ENCODE data around the gene TNFAIP8L1. TPM values are rescaled to one million over a fixed set of nuclear protein-coding genes. Genes with fewer than 3 reads are reported as not detected.

TNFAIP8L1 gene
- total RNA-seq, 1 donor from 2014 or later, result 3.7 TPM

DNA sequence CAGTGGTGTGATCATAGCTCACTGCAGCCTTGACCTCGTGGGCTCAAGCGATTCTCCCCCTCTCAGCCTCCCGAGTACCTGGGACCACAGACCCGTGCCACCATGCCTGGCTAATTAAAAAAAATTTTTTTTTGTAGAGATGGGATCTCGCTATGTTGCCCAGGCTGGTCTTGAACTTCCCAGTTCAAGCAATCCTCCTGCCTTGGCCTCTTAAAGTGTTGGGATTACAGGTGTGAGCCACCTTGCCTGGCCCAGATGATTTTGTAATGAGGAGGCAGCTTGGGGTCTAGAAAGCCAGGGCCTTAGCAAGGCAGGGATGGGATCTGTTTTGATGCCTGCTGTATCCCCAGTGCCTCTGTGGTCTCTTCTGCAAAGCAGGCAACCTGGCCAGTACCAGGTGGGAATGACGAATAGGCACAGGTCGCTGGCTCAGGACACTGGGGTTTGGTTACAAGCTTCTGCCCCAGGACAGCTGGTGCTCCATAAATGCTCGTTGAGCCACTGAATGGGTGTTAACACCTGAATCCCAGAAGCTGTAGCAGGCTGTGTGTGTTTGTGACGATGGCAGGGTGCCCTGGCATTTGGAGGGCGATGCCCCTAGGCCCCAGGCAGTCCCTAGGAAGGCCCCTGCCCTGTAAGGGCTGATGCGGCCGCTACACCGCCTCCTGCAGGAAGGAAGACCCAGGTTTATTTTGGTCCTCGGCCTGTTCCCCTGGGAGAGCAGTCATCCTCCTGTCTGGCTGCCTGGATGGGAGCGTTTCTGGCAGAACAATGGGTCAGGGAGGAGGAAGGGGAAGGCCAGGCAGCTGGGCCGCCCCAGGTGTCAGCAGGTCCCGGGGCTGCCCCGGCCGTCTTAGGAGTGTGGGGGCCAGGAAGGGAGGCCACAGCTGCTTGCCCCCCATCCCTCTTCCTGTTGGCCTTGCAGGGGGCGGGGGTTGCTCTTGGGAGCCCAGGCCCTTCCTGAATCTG is 8.6 kb downstream of the TNFAIP8L1 start:
- no peak for DNase-seq (ENCODE audit: low read depth)

DNA sequence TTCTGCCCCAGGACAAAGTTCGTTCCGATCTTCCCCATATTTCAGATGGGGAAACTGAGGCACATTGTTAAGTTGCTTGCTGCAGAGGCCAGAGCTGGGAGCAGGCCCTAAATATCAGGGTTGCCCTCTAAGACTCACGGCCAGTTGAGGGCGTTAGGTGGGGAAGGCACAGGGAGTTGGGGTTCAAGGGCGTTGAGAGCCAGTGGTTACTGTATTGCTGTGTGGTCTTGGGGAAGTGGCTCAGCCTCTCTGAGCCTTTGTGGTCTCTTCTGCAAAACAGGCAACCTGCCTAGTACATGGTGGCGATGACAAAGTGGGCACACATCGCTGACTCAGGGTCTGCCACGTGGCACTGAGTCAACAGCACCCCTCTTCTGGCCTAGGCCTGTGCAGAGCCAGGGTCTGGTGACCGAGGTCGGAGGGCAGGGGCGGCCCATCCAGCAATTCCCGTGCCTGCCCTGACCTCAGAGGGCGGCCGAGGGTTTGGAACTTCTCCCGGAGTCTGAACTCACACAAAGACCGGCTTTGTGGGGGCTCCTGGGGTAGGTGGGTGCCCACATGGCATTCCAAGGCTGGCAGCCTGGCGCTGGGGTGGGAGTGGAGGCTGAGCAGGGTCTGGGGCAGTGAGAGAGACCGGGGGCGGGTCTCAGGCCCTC is 10.2 kb downstream of the TNFAIP8L1 start:
- no peak for DNase-seq (ENCODE audit: low read depth)

DNA sequence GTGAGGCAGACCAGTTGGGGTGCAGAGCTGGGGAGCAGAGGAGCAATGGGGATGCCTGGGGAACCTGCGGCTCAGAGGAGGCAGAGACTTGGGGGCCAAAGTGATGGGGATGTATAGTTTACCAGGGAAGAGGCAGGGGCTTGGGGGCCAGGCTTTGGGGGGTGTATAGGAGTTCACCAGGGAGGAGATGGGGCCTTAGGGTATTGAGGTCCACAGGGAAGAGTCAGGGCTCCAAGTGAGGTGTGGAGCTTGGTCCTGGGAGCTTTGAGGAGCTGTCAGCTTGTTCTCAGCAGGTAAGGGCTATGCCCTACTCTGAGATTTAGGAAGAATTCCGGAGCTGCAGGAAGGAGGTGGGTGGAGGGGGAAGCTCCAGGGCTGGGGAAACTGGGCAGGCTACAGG is 10.8 kb downstream of the TNFAIP8L1 start:
- no peak for DNase-seq (ENCODE audit: low read depth)

DNA sequence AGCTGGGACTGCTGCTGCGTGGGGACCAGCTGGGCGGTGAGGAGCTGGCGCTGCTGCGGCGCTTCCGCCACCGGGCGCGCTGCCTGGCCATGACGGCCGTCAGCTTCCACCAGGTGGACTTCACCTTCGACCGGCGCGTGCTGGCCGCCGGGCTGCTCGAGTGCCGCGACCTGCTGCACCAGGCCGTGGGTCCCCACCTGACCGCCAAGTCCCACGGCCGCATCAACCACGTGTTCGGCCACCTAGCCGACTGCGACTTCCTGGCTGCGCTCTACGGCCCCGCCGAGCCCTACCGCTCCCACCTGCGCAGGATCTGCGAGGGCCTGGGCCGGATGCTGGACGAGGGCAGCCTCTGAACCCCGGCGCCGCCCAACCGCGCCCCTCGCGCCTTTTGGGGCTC is 12.8 kb downstream of the TNFAIP8L1 start:
- DNase-seq (ENCODE audit: low read depth), result no peak

DNA sequence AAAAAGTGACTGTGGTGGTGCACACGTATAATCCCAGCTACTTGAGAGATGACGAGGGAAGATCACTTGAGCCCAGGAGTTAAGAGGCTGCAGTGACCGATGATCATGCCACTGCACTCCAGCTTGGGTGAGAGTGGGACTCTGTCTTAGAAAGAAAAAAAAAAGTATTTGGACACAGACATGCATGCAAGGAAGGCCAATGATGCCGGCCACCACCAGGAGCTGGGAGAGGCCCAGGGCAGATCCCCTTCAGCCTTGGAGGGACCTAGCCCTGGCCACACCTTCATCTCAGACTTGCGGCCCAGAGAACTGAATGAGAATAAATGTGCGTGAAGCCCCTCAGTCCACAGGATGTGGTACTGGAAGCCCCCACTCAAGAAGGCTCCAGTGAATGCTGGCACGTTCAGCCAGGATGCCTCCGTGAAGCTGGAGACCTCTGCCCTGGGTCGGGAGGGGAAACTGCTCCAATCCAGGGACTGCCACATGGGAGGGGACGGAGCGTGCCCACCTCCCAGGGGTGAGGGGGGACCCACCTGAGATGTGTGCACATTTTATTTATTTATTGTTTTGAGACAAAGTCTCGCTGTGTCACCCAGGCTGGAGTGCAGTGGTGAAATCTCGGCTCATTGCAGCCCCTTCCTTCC is 14.6 kb downstream of the TNFAIP8L1 start:
- DNase-seq (ENCODE audit: low read depth), result no peak

DNA sequence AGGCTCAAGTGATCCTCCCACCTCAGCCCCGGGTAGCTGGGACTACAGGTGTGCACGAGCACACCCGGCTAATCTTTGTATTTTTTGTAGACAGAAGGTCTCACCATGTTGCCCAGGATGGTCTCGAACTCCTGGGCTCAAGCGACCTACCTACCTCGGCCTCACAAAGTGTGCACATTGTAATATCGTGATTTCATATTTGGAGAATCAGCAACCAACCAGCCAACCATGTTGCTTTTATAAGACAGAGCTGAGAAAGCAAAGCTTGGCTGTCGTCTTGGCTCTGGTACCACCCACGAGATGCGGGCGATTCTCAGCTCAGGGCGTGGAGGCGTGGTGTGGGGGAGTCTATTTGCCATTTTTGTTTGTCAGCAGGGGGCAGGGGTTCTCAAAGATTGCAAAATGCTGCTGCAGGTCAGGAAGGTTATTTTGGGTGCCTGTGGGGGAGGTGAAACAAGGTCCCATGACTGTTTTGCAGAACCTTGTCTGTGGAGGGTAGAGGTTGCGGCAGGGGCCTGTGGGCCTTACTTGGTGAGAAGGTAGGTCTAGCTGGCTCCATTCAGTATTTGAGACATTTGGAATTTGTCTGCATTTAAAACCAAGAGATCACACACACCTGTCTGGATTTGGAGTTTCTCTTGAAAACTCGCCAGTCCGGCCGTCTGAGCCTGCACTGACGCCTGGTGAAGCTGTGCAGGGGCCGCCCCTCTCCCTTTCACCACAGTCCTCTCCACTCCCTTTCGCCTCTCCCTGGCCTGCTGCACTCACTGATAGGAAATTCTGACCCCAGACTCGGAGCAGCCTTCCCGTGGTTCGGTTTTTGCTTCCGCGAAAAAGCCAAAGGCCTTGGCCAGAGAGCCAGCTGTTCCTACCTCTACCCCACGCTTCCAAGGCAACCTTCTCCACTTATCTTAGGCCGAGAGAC is 15.4 kb downstream of the TNFAIP8L1 start:
- DNase-seq (ENCODE audit: low read depth), result no peak

DNA sequence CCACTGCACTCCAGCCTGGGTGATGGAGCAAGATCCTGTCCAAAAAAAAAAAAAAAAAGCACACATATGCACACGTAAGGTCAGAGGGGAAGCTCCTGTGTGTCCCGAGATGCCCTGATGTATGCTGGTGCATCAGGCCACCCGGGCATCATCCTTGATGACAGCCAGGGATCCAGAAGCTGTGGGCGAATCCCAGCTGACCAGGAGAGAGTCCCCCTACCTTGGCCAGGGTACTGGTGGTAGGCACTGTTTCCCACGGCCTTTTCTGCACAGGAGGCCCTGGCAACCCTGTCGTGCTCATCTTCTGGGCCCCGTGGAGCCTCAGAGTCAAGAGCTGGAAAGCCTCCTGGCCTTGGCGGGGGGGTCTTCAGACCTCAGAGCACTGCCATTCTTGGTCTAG is 16.8 kb downstream of the TNFAIP8L1 start:
- no peak for DNase-seq (ENCODE audit: low read depth)

DNA sequence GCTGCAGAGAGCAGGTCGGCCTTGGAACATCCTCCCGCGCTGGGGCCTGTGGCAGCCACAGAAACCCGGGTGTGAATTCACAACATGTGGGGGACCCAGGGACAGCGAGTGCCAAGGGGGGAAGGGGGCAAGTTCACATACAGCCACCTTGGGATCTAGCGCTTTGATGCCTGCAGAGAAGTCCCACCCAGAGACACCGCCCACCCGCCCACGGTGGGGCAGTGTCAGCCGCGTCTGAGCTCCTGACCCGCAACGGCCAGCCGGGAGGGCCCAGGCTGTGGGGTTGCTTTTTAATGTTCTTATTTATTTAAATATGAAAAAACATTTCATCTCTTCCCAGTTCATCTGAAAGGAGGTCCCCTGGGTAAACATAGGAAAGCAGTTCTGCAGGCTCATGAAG is 17.9 kb downstream of the TNFAIP8L1 start:
- no peak for DNase-seq (ENCODE audit: low read depth)

DNA sequence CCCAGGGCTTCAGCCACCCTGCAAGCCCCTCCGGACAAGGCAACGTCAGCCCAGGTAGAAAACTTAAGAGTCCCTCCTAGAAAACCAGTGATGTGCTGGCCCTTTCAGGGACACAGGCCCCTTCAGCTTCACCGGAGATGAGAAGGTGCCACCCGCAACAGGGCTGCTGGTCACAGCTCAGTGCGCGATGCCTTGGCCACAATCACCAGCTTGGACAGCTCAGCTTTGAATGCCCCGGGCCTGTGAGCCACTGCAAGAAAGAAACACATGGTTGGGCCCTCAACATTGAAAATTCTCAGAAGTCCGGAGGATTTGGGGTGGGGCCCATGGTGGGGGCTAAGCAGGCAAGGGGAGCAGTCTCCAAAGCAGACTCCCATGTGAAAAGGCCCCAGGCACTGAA is 18.5 kb downstream of the TNFAIP8L1 start:
- DNase-seq (ENCODE audit: low read depth), result no peak

DNA sequence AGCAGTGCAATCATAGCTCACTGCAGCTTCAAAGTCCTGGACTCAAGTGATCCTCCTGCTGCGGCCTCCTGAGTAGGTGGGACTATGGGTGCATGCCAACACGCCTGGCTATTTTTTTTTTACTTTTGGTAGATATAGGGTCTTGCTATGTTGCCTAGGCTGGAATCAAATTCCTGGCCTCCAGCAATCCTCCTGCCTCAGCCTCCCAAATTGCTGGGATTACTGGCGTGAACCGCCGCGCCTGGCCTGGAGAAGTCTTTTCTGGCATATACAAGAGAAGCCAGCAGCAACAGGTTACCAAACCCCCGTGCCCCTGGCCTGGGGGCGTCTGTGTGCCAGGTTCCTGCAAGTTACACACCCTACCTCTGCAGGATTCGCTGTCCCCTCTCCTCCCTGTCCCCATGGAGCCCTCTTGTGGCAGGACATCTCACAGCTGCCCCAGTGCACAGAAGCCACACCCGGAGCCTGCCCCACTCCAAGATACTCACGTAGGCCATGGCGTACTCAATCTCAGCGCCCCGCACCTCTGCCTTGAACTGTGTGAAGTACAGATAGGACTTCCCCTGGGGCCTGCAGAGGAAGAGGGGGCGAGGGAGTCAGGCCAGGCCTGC is 21.0 kb downstream of the TNFAIP8L1 start:
- peak; percentile 32 for DNase-seq (ENCODE audit: low read depth)

DNA sequence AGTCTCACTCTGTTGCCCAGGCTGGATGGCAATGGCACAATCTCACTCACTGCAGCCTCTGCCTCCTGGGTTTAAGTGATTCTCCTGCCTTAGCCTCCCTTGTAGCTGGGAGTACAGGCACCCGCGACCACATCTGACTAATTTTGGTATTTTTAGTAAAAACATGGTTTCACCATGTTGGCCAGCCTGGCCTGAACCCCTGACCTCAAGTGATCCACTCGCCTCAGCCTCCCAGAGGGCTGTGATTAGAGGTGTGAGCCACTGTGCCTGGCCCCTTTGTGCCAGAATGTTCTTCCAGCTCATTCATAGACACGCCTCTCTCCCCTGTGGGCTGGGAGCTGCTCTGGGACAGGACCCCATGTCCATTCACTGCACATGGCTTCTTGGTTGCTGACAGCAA is 21.7 kb downstream of the TNFAIP8L1 start:
- no peak for DNase-seq (ENCODE audit: low read depth)

DNA sequence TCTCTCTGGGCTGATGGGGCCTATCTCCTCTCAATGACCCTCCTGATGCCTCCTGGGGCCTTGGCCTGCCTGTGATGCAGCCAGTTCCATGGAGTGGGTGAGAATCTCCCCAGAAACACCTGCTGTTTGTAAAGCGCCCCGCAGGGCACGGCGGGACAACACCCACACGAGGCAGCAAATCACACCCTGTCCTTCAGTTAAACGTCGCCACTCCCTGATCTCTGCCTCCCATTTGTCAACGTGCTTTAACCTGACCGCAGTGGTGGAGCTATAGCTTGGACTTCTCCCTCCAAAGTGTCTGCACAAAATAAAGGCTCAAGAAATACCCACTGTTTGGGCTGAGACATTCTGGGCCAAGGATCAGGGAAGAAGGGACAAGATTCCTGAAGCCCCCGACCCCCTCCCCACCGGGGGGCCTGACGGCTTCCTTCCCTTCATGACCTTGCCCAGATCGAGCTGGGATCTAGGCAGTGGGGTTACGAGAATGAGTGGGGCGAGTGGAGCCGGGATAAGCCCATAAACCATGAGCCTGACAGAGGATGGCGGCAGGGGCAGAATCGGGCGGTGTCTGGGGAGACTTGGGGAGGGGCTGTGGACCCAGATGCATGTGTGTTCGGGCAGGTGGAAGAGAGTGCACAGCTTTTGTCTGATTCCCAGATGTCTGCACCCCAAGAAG is 22.8 kb downstream of the TNFAIP8L1 start:
- DNase-seq (ENCODE audit: low read depth), result no peak

DNA sequence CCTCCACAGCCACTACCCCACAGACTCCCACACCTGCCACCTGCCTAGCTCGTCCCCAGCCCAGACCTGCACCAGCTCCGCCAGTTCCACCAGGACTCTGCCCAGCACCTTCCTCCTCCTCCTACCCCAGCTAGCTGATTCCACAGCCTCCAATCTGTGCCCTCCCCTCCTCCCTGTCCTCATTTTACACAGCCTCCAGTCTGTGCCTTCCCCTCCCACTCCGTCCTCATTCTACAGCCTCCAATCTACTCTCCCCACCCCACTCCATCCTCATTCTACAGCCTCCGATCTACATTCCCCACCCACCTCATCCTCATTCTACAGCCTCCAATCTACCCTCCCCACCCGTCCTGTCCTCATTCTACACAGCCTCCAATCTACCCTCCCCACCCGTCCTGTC is 23.5 kb downstream of the TNFAIP8L1 start:
- DNase-seq (ENCODE audit: low read depth), result no peak

DNA sequence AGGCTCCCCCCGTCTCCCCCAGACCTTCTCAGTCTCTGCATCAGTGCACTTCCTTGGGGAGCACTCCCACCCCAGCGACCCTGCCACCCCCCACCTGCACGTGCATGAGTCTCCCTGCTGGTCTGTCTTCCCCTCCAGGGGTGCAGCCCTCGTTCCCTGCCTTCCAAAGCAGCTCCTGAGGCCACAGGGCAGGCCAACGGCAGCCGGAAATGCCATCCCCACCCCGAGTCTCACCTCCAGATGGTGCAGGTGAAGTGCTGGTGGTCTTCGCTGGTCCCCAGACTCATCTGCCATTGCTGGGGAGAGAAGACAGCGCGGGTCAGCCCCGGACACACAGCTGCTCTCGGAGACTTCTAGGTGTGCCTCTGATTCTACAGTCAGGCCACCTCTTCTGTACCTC is 25.3 kb downstream of the TNFAIP8L1 start:
- no peak for DNase-seq (ENCODE audit: low read depth)

DNA sequence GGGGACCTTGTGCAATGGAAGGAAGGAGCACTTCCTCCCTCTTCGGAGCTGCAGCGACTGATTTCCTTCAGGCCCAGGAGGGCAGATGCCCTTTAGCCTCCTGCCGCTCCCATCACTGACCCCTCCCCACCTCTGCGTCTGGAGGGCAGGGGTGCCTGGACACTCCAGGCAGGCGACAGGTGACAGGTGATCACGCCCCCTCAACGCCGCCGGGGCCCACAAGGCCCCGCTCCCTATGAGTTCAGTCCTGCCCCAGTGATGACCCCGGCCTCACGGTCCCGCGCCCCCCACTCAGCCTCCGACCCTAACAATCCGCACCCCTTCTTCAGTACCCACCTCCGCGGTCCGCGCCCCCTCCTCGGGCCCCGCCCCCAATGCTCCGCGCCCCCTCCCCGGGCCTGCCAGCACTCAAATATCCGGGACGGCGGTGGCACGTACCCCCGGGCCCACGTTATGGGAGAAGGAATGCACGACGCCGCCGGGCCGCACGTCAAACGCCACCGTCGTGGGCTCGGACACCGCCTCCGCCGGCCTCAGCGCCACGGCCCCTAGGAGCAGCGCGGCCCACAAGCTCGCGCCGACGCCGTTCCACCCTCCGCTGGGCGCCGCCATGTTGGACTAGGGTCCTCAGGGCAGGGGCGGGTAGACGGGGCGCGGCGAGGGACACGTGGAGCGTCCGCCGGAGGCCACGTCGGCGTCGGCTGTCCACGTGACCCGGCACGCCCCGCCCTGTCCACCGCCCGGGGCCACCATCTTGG is 30.6 kb downstream of the TNFAIP8L1 start, which contains the start of gene MYDGF:
Gene MYDGF (minus strand): TSS at position 620 of the 758 bp plus-strand sequence. CDS start 8 bp downstream, at position 612.
- DNase-seq (ENCODE audit: low read depth), result peak; percentile 90

DNA sequence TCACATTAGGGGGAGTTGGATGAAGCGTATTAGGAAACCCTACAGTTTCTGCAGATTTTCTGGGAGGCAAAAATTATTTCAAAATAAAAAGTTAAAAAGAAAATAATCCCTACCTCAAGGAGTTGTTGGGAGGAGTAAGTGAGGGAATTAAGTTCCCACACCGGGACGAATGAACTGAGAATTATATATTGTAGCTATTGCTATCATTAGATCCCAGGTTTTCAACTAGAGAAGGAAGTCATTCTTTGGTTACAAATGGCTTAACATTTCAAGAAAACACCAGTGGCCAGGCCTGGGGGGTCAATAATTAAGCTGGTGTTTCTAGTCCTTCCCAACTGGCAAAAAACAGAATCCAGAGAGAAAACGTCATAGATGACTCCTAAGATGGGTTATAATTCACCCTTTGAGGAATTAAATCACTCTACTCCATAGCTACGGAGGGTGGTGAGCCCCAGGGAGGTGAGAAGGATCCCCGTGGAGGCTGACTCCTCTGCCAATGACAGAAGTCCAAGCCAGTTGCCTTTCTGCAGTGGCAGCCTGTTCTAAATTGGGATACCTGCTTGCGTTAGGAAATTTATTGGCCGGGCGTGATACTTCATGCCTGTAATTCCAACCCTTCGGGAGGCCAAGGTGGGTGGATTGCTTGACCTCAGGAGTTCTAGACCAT is 32.0 kb downstream of the TNFAIP8L1 start:
- DNase-seq (ENCODE audit: low read depth), result peak; percentile 53

DNA sequence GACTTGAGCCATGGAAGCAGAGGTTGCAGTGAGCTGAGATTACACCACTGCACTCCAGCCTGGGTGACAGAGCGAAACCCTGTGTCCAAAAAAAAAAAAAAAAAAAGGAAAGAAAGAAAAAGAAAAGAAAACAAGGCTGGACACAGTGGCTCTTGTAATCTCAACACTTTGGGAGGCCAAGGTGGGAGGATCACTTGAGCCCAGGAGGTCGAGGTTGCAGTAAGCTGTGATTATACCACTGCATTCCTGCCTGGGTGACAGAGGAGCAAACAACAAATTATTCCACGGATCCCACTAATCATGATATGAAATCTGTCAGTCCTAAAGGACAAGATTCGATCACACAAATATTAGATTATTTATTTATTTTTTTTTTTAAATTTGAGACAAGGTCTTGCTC is 33.9 kb downstream of the TNFAIP8L1 start:
- no peak for DNase-seq (ENCODE audit: low read depth)

DNA sequence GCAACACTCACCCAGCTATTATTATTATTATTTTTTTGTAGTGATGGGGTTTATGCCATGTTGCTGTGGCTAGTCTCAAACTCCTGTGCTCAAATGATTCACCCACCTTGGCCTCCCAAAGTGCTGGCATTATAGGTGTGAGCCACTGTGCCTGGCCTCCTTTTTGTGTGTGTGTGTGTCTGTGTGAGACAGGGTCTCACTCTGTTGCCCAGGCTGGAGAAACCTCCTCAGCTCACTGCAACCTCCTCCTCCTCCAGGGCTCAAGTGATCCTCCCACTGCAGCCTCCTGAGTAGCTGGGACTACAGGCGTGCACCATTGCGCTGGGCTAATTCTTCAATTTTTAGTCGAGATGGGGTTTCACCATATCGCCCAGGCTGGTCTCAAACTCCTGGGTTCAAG is 34.4 kb downstream of the TNFAIP8L1 start:
- no peak for DNase-seq (ENCODE audit: low read depth)

DNA sequence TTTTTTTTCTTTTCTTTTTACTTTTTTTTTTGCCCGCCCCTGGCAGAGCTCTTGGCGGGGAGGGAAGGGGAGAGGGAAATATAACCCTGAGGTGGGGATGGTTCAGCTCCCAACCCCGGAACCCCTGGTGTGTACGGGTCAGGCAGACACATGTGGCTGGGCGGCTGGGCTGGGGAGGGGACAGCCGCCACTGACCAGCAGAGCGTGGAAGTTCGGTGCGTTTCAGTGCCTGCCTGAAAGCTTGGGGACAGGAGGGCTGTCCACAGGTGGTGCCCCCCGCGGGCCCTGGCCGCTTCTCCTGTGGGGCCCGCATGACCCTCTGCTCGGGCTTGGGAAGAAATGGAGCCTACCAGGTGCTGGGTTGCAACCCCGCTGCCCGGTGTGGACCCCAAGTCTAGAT is 36.0 kb downstream of the TNFAIP8L1 start:
- DNase-seq (ENCODE audit: low read depth), result no peak
